Adrenal gland (tissue), 12 donors: ENCODE results near the gene AHSP. TPM values are rescaled to one million over a fixed set of nuclear protein-coding genes. Genes with fewer than 3 reads are reported as not detected.
A peak's percentile ranks its signal among the peaks of the same experiment; 100 is the strongest.

Source experiments
- DNase-seq, 7 donors: peaks; one replicate each; pipeline ENCODE4 v3.0.0-alpha.2; 2019 to 2020
- H3K27ac ChIP-seq, 5 donors: fragments of 200-600 bp; sonication (generic) in 4 of 5; 1 replicate in 3 of 5; 2 replicates in 2 of 5; pipeline versions ENCODE4 v1.5.1 to v1.8.0; 2016 to 2020; ENCODE audit warnings: mild to moderate bottlenecking in 1 of 5
- H3K27me3 ChIP-seq: fragments of 200-600 bp; 2 replicates; pipeline ENCODE4 v1.8.0; 2021
- H3K36me3 ChIP-seq, 2 donors: fragments of 200-600 bp; replicated peaks in 1 of 2; 1 replicate in 1 of 2; 2 replicates in 1 of 2; pipeline versions ENCODE4 v1.5.1 to v1.8.0; 2018 to 2022
- H3K4me1 ChIP-seq, 2 donors: fragments of 200-600 bp; replicated peaks in 1 of 2; 1 replicate in 1 of 2; 2 replicates in 1 of 2; pipeline versions ENCODE4 v1.5.1 to v1.8.0; 2018 to 2021
- H3K4me3 ChIP-seq, 4 donors: fragments of 200-600 bp; sonication (generic) in 3 of 4; one replicate each; pipeline ENCODE4 v1.5.1; 2016 to 2018
- H3K9me3 ChIP-seq, 3 donors: fragments of 200-600 bp; sonication (generic) in 1 of 3; replicated peaks in 1 of 3; 1 replicate in 2 of 3; 2 replicates in 1 of 3; pipeline versions ENCODE4 v1.5.1 to v1.8.0; 2016 to 2021
- CTCF ChIP-seq, 6 experiments: fragments of 450-650 bp in 4 of 6; fragments of 200-600 bp in 2 of 6; sonication (generic) in 1 of 6; IDR thresholded peaks; 1 replicate in 5 of 6; 2 replicates in 1 of 6; pipeline versions ENCODE4 v1.5.1 to v1.8.0; 2016 to 2021; ENCODE audit warnings: antibody characterized with exemption in 6 of 6, mild to moderate bottlenecking in 2 of 6, moderate library complexity in 1 of 6
- POLR2A ChIP-seq, 2 donors: fragments of 450-650 bp; IDR thresholded peaks; one replicate each; pipeline ENCODE4 v1.6.1; 2017; ENCODE audit warnings: antibody characterized with exemption in 2 of 2, mild to moderate bottlenecking in 2 of 2, moderate library complexity in 1 of 2
- WGBS, 4 donors: extraction: QIAGEN DNeasy Blood & Tissue Kit in 2 of 4; methylation state at CpG; one replicate each; pipeline versions ENCODE4 v1.1.5 to v1.1.7; 2013 to 2017; 5-methylcytosine and 5-hydroxymethylcytosine counted together
- intact Hi-C, 2 donors: fragments of 100-400 bp; cut with DNase I; formaldehyde crosslinking; loops; one replicate each; pipeline versions ENCODE4 v1.14.1 to v1.15.0; 2022 to 2023
- polyA plus RNA-seq, 3 donors: library from polyadenylated mRNA; stranded (reverse); fragments of 200-250 nt in 2 of 3; fragments of 350-450 nt in 1 of 3; fragmentation: Illumina TruSeq in 1 of 3; extraction: RNeasy Lipid Tissue Mini Kit (QIAGEN cat#74804) in 1 of 3; gene quantifications; one replicate each; pipeline ENCODE4 v1.2.3, GENCODE V29; 2013 to 2014
- total RNA-seq, 9 donors: library from RNA; depleted of rRNA in 4 of 9; stranded (reverse); fragments of >200 nt in 4 of 9; fragments of 120-200 nt in 1 of 9; fragmentation: NEBNext Ultra II Directional in 1 of 9; extraction: Animal tissue kit (Norgen Biotek cat#: 25700) in 1 of 9; gene quantifications; one replicate each; pipeline versions ENCODE4 v1.1.0 to v1.2.4, GENCODE V29; 2013 to 2023
- donor health status: healthy with polysubstance abuse.
- donor health status: Bipolar disorder and iron deficiency.
- donor health status: DM: yes; HTN: yes; CAD: no.
- donor health status: DM: no; HTN: no; CAD: no.
- donor health status: DM: no; HTN: no; CAD: no.
- donor health status: DM: yes; HTN: yes; CAD: no.

The AHSP gene
- total and polyA plus RNA-seq, 12 donors: 35.0 TPM; not detected in 11

- peak overlapping the region; percentile 62 to 92 (median 89) for H3K27ac ChIP-seq
- H3K9me3 ChIP-seq: no peaks in the 10 kb centered on the region
- peaks cover 0 to 7% of the 10 kb centered on the region in 2 donors for H3K36me3 ChIP-seq
- intact Hi-C loops: loop anchor here in 1 of 2 donors (10.0 kb wide), 1 partner anchor 206 kb away; a partner anchor contains a TSS
- TF ChIP-seq CTCF (IDR thresholded peaks at IDR 0.05) (no peak), POLR2A (IDR thresholded peaks at IDR 0.05) (no peak)
- no peak for DNase-seq
- H3K4me3 ChIP-seq: peak overlapping the region; percentile 36 to 96 (median 91)
- peaks cover 7 to 28% of the 10 kb centered on the region in 2 donors for H3K4me1 ChIP-seq
- 10 to 13% (median 12%) methylated on average over 6 of the region's 6 CpGs for WGBS, 4 donors
- H3K27me3 ChIP-seq: no peaks in the 10 kb centered on the region
Observed at GRCh38 chr16:31508706-31509195, 18.9 kb upstream of the AHSP start.

- H3K9me3 ChIP-seq: no peaks in the 10 kb centered on the region
- H3K4me3 ChIP-seq: no peak overlapping the region
- H3K27ac ChIP-seq: no peak overlapping the region
- no peak for DNase-seq
- intact Hi-C loops: no loop called here
- H3K4me1 ChIP-seq: peaks cover 7 to 11% of the 10 kb centered on the region in 2 donors
- H3K36me3 ChIP-seq: no peaks in the 10 kb centered on the region
- WGBS, 4 donors: 68 to 85% (median 75%) methylated on average over 6 of the region's 6 CpGs
- H3K27me3 ChIP-seq: no peaks in the 10 kb centered on the region
- TF ChIP-seq CTCF (IDR thresholded peaks at IDR 0.05) (no peak), POLR2A (IDR thresholded peaks at IDR 0.05) (no peak)
Observed at GRCh38 chr16:31513126-31513525, 14.6 kb upstream of the AHSP start.

GRCh38 chr16:31513884-31514283, 13.8 kb upstream of the AHSP start:
- Histone ChIP-seq H3K4me3 (no peak overlapping the region), H3K4me1 (peaks cover 4 to 10% of the 10 kb centered on the region in 2 donors), H3K9me3 (no peaks in the 10 kb centered on the region), H3K27ac (no peak overlapping the region), H3K27me3 (no peaks in the 10 kb centered on the region), H3K36me3 (no peaks in the 10 kb centered on the region)
- DNase-seq: no peak
- TF ChIP-seq CTCF (IDR thresholded peaks at IDR 0.05) (no peak), POLR2A (IDR thresholded peaks at IDR 0.05) (no peak)
- intact Hi-C loops: no loop called here

GRCh38 chr16:31517800-31518402, 9.8 kb upstream of the AHSP start:
- no peaks in the 10 kb centered on the region for H3K36me3 ChIP-seq
- H3K4me3 ChIP-seq: no peak overlapping the region
- intact Hi-C loops: no loop called here
- DNase-seq: no peak
- no peaks in the 10 kb centered on the region for H3K9me3 ChIP-seq
- H3K27ac ChIP-seq: no peak overlapping the region
- no peaks in the 10 kb centered on the region for H3K27me3 ChIP-seq
- no peak for TF ChIP-seq POLR2A (IDR thresholded peaks at IDR 0.05)
- no peak for TF ChIP-seq CTCF (IDR thresholded peaks at IDR 0.05)
- H3K4me1 ChIP-seq: no peaks in the 10 kb centered on the region
- WGBS, 4 donors: 69 to 81% (median 76%) methylated on average over 4 of the region's 4 CpGs
